GM21529 (cell line): ENCODE results near the gene HSD11B2.

Source experiments
- ATAC-seq: cut with Tn5 transposase; IDR thresholded peaks from one replicate; pipeline ENCODE4 v1.9.1; 2021; ENCODE audit not compliant: unreplicated experiment

Gene HSD11B2

DNA sequence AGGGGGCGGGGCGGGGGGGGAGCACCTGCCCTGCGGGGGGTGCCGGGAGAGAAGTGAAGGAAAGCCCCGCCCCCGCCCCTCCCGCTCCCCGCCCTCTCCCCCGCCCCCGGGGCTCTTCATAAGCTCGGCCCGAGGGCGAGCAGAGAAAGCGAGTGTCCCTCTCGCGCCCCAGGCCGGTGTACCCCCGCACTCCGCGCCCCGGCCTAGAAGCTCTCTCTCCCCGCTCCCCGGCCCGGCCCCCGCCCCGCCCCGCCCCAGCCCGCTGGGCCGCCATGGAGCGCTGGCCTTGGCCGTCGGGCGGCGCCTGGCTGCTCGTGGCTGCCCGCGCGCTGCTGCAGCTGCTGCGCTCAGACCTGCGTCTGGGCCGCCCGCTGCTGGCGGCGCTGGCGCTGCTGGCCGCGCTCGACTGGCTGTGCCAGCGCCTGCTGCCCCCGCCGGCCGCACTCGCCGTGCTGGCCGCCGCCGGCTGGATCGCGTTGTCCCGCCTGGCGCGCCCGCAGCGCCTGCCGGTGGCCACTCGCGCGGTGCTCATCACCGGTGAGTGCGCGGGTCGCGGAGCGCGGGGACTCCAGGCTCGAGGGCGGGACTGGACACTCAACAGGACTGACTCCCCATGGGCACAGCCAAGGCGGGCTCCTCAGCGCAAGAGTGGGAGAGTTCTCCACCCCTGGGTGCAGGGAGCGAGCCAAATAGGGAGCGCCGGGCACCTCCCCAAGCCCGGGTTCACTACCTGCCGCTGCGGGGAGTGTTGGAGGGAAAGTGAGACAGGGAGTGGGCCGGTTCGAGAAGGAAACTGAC lies at the start of gene HSD11B2:
Gene HSD11B2 (plus strand): TSS at position 145 of the 798 bp plus-strand sequence. CDS start 128 bp downstream, at position 273.
- no peak for ATAC-seq

GRCh38 chr16:67383284-67383683 lies 47.6 kb upstream of the HSD11B2 start:
- ATAC-seq, result no peak

- no peak for ATAC-seq
These were observed 46.0 kb upstream of the HSD11B2 start for GRCh38 chr16:67384778-67385510.

DNA sequence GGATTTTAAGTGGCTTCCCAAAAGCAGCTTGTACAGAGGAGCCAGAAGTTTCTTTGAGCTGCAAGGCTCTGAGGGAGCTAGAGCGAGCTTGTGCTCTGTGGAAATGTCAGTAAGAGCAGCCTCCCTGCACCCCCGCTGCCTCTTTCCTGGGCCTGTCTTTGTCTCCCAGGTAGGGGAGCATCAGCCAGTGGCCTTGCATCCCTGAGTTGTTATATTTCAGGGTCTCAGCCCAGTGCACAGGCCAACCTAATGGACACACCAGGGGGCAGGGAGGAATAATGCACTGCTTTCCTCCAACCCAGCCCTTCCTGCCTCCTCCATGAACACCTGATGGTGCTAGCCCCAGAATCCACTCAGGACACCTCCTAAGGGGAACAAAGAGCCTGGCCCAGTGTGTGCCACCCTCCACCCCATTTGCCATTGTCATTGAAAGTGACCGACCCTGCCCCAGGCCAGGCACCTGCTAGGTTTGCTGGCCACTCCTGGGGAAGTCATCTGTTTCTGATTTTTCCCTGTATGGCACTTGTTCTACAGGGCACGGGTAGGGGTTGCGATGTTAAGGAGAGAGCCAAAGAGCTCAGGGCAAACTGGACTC lies 44.0 kb upstream of the HSD11B2 start:
- no peak for ATAC-seq

DNA sequence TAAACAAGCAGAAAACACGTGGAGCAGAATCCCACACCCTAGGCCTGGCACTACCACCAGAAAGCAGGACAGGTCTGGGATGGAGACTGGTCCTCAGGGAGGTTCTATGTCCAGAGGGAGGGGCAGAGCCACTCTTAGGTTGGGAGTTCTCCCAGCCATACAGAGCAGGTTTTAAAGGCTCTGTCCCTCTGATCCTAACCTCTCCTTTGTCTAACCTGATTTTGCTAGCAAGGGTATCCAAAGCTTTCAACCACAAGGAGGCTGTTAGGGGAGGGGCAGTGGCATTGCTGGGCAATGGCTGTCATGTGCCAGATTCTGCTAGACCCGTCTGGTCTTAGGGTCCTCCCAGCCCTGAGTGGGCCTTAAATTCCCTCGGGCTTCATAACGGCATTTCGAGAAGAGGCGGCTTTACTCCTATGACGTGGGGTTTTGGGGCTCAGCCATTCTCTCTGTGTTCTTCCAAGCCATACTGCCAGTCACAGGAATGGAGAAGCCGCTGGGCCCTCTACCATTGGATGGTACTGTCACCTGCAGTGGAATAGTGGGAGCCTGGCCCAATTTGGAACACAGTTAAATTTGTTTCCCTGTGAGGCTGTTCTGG lies 43.3 kb upstream of the HSD11B2 start:
- ATAC-seq, result no peak

GRCh38 chr16:67388191-67388590 lies 42.7 kb upstream of the HSD11B2 start:
- no peak for ATAC-seq

DNA sequence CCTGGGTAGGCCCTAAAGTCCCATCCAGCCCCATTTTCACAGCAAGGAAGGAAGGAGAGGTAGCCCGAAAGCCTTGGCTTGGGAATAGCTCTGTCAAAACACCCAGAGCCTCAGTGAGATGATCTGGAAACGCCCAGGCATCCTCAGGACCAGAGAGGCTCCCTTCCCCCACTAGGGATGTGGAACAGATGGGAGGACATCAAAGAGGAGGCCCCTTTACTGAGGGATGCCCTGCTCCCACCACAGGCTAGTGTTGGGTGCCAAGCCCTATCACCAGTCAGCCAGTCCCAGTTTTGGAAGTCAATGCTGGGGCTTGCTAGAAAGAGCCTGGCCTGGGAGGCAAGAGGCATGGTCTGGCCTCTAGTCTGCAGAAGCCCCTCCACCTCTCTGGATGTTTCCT lies 42.3 kb upstream of the HSD11B2 start:
- no peak for ATAC-seq

DNA sequence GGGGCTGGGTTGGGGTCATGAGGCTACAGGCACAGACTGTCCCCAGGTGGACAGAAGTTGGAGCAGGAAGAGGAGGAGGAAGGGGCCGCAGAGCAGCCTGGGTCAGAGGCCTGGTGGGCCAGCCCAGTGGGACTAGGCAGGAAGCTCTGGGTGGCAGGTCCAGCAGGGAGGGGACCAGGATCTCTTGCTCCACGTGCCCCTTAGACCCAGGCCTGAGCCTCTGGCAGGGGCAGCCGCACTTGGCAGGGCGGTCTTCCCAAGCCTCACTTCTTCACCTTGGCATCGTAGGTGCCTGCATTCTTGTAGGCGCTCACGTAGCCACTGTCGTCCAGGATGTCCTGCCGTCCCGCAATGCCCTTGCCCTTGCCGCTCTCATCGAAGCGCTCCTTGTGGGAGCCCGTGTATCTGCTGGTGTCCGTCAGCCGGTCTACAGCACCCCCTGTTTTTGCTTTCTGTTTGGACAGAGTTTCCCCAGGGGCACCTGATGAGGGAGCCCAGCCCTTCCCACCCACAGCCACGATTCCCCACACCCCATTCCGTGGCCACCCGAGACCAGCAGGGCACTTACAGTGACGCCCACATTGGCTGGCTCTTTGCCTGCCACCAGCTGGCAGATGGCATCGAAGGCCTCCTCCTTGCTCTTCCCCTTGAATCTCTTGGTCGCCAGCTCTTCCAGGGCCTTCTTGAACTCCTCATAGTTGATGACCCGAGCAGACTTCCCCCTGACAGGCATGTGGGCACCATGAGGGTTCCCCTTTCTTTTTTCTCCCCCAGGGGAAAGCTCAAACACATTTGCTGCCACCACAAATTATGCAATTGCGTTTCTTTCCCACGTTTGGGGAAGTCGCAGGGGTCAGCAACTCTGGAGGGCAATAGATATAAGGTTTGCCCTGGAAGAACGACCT lies 40.8 kb upstream of the HSD11B2 start:
- ATAC-seq, result no peak

GRCh38 chr16:67390816-67391423 lies 40.0 kb upstream of the HSD11B2 start:
- no peak for ATAC-seq

- no peak for ATAC-seq
These were observed 39.3 kb upstream of the HSD11B2 start for GRCh38 chr16:67391424-67392300.

DNA sequence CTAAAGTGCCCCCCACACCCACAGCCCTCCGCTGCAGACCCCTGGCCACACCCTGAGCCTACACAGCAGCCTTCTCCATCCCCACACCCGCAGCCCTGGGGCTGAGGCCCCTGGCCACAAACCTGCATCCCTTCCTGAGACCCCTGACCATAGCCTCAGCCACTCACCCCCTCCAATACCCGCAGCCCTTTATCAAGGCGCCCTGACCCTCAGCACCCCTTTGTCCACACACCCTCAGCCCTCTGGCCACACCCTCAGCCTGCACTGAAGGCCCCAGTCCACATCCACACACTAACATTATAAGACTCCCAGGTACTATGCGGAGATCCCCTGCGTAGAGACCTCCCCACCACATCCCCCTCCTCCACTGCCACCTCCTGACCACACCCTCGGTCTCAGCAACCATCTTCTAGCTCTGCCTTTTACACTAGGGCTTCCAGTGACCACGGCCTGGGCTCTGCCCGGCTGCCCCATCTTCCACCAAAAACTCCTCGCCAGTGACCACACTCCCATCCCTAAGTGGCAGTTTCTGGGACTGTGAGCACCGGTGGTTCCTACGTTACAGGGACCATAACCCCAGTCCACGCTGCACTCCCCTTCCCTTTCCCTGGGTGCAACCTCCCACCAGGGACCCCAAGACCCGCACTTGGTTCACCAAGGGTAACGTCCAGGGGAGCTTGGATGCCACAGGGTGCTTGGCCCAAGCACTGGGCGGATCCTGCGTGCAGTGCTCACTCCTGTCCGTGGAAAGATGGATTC lies 38.4 kb upstream of the HSD11B2 start:
- no peak for ATAC-seq

GRCh38 chr16:67393111-67393787 lies 37.7 kb upstream of the HSD11B2 start, which contains the start of gene TPPP3:
Gene TPPP3, minus strand, starts transcription at chr16:67393498. Its CDS starts 2,387 bp downstream, at chr16:67391111.
- no peak for ATAC-seq

- ATAC-seq, result no peak
These were observed 37.1 kb upstream of the HSD11B2 start for GRCh38 chr16:67393788-67394154.

DNA sequence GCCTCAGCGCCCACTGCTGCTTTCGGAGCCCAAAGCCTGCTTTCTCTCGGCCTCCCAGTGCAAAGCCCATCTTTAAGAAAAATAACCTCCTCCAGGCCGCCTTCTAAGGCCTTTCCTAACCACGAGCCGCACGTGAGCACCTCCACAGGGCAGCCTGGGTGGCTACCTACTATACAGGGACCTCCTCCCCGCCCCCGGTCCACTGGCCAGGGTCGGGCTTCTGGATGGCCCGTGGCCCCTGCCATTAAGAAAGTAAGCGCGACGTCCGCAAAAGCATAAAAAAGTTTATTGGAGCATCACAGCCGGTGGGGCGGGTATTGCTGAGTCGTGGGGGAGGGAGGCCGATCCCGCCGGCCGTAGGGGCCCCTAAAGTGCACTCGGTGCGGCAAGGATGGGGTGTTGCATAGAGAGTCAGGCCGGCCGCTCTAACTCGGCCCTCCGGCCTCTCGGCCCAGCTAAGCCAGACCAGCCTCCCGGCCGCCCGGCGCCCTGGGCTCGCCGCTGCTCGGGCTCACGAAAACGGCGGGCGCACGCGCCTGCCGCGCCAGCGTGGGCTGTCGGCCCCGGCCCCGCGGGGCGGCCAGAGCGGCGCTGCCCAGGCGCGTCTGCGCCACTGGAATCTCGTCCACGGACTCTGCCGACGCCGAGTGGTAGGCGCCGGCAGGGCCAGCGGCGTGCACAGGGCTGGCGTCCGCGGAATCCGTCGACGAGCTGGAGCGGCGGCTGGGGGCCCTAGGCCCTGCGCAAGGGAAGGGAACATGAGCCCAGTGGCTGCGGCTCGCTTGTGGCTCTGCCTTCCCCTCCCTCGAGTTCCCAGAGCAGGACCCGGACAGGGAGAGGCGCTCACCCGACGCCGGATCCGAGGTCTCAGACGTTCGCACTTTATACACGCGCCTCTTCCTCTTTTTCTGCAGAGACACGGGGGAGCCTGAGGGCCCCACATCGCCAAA lies 36.5 kb upstream of the HSD11B2 start:
- ATAC-seq, result no peak

GRCh38 chr16:67395105-67395457 lies 35.8 kb upstream of the HSD11B2 start:
- no peak for ATAC-seq

- no peak for ATAC-seq
These were observed 35.3 kb upstream of the HSD11B2 start for GRCh38 chr16:67395458-67396158.
